HG02571 (cell line): ENCODE results near the gene OLFML1.

ENCODE experiments used
- ATAC-seq: cut with Tn5 transposase; IDR thresholded peaks from one replicate; pipeline ENCODE4 v1.9.1; 2021; ENCODE audit warnings: mild to moderate bottlenecking, moderate library complexity; ENCODE audit not compliant: unreplicated experiment

OLFML1 gene

GRCh38 chr11:7485186-7486097 lies at the start of gene OLFML1:
Gene OLFML1 (plus strand): TSS chr11:7485506. CDS start chr11:7485876, 370 bp downstream.
- ATAC-seq: no peak

- ATAC-seq: no peak
Measured at GRCh38 chr11:7436146-7436545, 49.2 kb upstream of the OLFML1 start.

GRCh38 chr11:7436657-7437056 lies 48.6 kb upstream of the OLFML1 start:
- no peak for ATAC-seq

GRCh38 chr11:7437696-7438095 lies 47.6 kb upstream of the OLFML1 start:
- ATAC-seq: no peak

GRCh38 chr11:7439746-7440320 lies 45.5 kb upstream of the OLFML1 start:
- no peak for ATAC-seq

GRCh38 chr11:7442588-7443215 lies 42.6 kb upstream of the OLFML1 start:
- ATAC-seq: peak; percentile 92

- ATAC-seq: no peak
Measured at GRCh38 chr11:7444091-7444981, 41.0 kb upstream of the OLFML1 start.

GRCh38 chr11:7445564-7445963 lies 39.7 kb upstream of the OLFML1 start:
- ATAC-seq: no peak

- ATAC-seq: no peak
Measured at GRCh38 chr11:7448201-7448600, 37.1 kb upstream of the OLFML1 start.

- no peak for ATAC-seq
Measured at GRCh38 chr11:7449211-7449840, 36.0 kb upstream of the OLFML1 start.

- ATAC-seq: no peak
Measured at GRCh38 chr11:7449841-7450214, 35.5 kb upstream of the OLFML1 start.

GRCh38 chr11:7450836-7451235 lies 34.5 kb upstream of the OLFML1 start:
- no peak for ATAC-seq

GRCh38 chr11:7451520-7451919 lies 33.8 kb upstream of the OLFML1 start:
- ATAC-seq: no peak

GRCh38 chr11:7451952-7452494 lies 33.3 kb upstream of the OLFML1 start:
- no peak for ATAC-seq

GRCh38 chr11:7454854-7455253 lies 30.5 kb upstream of the OLFML1 start:
- ATAC-seq: no peak

GRCh38 chr11:7457211-7457610 lies 28.1 kb upstream of the OLFML1 start:
- ATAC-seq: no peak

- ATAC-seq: no peak
Measured at GRCh38 chr11:7462706-7463105, 22.6 kb upstream of the OLFML1 start.

GRCh38 chr11:7467652-7468051 lies 17.7 kb upstream of the OLFML1 start:
- ATAC-seq: peak; percentile 76

GRCh38 chr11:7469351-7469865 lies 15.9 kb upstream of the OLFML1 start:
- no peak for ATAC-seq

- ATAC-seq: no peak
Measured at GRCh38 chr11:7471071-7471470, 14.2 kb upstream of the OLFML1 start.
